HG02938 (cell line): ENCODE data around the gene ERI2.
"Not testable (repeated sequence)": the region's sequence is repeated elsewhere in the genome, so short reads cannot be mapped to it uniquely, and the experiment has no call there.

Experiments
- ATAC-seq: cut with Tn5 transposase; IDR thresholded peaks from one replicate; pipeline ENCODE4 v1.9.1; 2021; ENCODE audit warnings: mild to moderate bottlenecking, moderate library complexity; ENCODE audit not compliant: unreplicated experiment

ERI2 gene

DNA sequence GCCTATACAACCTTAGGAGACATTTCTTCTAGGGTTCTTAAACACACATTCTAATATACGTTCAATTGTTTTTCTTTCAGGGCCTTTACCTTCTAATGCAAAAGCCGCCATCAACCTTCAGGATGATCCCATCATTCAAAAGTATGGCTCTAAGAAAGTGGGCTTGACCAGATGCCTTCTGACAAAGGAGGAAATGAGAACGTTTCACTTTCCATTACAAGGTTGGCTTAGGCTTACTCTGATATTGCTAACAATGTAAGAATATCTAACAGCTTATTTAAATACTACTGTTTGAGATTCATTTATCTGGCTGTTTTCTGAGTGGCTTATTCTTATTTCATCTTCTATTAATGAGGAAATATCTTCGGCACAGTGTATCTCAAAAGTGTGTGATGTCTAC lies 15.4 kb upstream of the ERI2 start:
- no peak for ATAC-seq

DNA sequence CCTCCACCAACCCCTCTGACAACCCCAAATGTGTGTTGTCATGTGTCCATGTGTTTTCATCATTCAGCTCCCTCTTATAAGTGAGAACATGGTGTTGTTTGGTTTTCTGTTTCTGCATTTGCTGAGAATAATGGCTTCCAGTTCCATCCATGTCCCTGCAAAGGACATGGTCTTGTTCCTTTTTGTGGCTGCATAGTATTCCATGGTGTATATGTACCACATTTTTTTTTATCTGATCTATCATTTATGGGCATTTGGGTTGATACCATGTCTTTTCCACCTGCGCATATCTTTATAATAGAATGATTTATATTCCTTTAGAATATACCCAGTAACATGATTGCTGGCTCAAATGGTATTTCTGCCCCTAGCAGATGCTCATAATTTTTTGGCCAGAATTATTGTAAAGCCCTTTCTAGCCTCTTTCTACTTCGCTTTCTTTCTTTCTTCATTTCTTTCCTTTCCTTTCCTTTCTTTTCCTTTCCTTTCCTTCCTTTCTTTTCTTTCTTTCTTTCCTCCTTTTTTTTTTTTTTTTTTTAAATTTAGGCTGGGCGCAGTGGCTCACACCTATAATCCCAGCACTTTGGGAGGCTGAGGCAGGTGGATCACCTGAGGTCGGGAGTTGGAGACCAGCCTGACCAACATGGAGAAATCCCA lies 12.8 kb upstream of the ERI2 start:
- no peak for ATAC-seq

DNA sequence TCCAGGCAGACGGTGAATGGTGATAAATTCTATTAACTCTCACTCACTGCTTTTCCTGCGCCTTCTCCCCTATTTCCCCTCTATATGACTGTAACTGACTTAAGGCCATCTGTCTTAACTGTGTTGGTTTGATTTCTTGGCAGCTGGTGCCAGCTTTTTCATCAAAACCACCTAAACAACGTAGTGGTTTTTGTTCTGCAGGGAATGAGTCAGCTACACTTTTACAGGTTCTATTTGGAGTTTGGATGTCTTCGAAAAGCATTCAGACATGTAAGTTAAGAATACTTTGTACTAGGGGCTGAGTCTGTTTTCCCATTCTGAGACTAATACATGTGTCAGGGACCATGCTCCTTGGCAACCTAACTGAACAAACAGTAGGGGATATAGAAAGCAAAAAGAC lies 8.5 kb upstream of the ERI2 start:
- ATAC-seq: no peak

DNA sequence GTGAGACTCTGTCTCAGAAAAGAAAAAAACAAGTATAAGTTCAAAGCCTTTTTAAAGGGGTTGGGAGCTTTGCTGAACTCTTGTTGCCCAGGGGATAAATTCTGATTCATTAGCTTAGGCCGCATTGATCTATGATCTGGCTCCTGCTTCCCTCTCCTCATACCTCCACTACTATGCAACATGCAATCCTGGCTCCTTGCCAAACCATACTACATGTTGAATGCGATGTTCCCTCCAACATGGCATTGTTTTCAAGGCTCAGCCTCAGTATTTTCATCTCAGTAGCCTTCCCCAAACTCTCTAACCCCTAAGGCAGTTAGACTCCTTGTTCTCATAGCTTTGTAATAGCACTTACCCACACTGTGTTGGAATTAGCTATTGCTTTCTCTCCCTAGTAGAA lies 6.2 kb upstream of the ERI2 start:
- ATAC-seq: no peak

DNA sequence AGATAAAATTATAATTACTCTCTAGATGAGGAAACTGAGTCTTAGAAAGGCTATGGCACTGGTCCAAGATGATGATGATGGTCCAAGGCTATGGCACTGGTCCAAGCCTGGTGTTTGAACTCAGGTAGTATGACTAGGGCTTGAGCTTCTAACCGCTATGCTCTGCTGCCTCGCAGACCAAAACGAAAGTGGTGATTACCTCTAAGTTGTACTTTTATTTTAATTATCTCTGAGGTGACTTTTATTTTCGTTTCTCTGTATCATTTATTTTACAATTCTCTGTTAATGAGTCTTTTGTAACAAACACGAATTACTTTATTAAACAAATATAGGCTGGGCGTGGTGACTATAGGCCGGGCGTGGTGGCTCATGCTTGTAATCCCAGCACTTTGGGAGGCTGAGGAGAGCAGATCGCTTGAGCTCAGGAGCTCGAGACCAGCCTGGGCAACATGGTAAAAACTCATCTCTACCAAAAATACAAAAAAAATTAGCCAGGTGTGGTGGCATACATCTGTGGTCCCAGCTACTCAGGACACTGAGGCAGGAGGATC lies 5.7 kb upstream of the ERI2 start:
- ATAC-seq: no peak

DNA sequence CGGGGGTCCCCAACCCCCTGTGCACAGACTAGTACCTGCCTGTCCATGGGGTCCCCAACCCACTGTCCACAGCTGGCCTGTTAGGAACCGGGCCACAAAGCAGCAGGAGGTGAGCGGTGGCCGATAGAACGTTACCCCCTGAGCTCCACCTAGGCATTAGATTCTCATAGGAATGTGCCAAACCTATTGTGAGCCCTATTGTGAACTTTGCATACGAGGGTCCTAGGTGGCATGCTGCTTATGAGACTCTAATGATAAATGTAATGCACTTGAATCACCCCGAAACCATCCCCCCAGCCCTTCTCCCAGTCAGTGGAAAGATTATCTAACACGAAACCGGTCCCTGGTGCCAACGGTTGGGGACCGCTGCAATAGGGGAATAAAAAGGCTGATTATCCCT lies 1.6 kb upstream of the ERI2 start:
- no peak for ATAC-seq

DNA sequence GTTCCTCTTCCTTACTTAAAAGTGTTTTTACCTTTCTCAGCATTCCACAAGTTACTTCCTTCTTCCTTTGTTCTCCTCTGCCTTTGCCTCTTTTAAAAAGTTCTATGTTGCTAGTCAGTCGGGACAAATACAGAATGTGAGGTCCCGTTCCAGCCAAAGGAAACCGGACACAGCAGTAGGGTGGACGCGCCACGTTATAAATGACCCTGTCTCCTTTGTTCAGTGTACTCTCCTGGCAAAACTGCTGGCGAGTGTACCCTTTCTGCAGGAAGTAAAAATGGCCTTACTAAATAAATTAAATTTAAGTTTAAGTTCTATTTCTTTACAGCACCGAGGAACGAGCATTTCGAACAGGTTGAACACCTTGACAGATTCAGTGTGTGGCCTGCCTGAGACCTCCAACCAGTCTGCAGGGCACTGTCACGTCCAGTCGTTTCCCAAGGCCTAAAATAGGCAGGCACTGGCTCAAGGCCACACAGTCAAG lies 546 bp downstream of the ERI2 start:
- not testable (repeated sequence) for ATAC-seq

DNA sequence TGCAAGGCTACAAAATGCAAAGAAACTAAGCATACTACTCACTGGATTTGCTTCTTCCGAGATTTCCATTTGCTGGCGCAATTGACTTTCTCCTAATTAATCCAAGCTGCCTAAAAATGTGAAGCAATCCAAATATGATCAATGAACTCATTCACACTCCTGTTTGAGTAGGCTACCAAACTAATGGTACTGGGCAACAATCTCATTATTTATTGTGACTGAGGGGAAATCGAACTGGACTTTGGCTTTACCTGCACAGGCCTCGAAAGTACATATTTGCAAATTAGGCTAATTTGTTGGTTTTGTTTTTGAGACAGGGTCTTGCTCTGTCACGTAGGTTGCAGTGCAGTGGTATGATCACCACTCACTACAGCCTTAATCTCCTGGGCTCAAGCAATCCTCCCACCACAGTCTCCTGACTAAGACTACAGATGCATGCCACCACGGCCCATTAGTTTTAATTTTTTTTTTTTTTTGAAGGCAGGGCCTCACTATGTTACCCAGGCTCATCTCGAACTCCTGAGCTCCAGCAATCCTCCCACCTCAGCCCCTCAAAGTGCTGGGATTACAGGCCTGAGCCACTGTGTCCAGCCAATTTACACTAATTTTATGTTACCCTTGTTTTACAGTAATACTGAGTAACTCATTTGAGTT lies 2.6 kb downstream of the ERI2 start:
- no peak for ATAC-seq

DNA sequence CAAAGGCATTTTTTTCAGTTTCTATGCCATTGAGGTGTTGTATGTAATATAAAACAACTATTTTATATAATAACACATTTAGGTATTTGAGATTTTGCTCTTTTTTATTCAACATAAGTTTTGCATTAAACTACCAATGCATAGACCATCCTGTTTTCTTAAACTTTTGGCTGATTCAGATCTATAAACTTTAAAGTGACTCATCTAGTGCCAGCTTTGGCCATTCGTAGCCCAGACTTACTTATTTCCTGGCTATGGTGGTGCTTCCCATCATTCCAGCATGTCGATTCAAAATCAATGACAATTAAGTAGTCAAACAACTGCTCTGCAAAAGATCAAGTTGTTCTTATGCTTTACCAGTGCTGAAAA lies 3.1 kb downstream of the ERI2 start:
- ATAC-seq: no peak

DNA sequence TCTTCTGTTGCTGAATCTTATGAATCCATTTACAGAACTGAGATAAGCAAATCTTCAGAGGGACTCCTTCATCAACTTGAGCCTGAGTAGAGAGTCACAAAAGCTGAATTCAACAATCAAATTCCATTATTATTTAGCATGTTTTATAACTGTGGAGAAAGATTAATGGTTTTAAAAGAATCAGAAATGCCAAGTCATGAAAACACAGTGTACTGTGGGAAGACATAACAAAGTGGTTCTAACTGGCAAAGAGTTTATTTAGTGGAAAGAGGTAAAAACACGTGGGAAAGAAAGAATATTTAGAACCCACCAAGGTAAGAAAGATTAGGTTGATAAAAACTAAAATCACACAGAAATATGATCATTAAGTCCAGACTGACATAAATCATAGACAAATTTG lies 5.0 kb downstream of the ERI2 start:
- no peak for ATAC-seq

DNA sequence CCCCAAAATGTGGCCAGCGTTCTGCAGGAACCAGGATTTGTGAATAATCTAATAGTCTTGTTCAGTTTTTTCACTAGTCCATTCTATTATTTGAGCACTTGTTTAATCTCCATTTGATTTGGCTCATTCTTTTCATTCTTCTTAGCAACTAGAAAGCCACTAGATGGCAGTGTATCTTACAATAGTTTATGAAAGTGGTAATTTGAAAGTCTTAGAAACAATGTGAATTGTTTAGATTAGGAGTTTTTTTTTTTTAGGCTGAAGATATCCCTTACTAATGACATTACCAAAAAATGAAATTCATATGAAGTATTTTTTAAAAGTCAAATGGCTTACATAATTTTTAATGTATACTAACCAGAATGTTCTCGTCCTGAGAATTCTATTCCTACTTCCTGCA lies 6.7 kb downstream of the ERI2 start:
- ATAC-seq: no peak

DNA sequence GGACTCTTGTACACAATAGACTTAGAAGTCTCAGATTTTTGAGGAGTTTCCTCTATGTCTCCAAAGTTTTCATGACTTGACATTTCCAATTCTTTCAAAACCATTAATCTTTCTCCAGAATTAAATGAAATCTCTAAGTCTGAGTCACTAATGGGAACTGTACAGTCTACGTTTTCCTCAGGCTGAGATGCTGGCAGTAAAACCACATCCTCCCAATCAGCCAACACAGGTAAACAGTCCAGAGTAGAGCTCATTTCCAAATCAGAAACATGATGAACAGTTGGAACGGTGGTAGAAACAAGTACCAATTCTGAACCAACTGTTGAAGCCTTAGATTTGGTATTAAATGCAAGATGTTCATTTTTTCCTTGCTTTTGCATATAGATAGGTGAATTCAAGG lies 7.9 kb downstream of the ERI2 start:
- no peak for ATAC-seq

DNA sequence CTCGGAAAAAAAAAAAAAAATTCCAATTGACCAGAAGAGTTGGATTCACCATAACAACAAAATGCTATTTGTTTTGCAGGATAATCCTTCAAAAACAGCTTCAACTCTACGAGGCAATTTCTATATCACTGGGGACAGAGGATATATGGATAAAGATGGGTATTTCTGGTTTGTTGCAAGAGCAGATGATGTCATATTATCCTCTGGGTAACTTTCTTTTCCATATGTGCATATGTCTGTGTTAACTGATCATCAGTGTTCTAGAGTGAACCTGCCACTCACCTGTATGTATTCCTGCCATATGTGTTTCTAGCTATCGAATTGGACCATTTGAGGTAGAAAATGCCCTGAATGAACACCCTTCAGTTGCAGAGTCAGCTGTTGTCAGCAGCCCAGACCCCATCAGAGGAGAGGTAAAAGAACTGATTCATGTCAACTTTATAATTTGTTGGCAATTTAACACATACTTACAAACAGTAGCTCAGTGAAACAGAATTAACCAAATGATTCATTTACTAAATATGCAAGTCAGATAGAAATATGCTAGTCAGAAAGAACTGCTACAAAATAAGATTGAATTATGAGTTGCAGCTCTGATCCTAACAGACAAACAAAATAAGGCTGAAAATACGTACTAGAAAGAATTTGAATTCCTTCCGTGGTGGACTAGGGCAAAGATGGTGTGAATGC lies 14.2 kb downstream of the ERI2 start:
- no peak for ATAC-seq

DNA sequence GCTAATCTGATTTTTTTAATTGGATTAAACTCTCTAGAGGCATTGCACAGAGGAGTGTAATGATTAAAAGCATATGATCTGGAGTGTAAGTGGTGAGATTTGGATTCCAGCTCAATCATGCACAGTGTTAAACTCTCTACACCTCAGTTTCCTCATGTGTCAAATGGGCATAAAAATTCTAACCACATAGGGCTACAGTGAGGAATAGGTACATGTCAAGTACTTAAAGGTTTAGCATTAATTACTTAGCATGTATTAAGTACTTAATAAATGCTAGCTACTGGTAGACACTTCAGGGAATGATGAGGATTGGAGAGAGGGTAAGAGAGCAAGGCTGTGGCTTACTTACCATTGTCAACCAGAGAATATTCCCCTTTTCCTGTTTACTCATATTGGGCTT lies 17.1 kb downstream of the ERI2 start:
- ATAC-seq: no peak

DNA sequence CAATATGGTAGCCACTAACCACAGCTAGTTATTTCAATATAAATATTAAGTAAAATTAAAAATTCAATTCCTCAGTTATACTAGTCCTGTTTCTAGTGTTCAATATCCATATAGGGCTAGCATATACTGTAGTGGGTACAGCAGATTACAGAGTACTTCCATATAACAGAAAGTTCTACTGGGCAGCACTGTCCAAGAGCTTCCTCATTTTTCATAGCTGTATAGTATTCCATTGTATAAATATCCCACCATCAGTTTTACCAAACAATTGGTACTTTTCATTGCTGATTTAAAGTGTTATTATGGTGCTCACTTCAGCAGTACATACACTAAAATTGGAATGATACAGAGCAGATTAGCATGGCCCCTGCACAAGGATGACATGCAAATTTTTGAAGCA lies 22.1 kb downstream of the ERI2 start:
- ATAC-seq: no peak

DNA sequence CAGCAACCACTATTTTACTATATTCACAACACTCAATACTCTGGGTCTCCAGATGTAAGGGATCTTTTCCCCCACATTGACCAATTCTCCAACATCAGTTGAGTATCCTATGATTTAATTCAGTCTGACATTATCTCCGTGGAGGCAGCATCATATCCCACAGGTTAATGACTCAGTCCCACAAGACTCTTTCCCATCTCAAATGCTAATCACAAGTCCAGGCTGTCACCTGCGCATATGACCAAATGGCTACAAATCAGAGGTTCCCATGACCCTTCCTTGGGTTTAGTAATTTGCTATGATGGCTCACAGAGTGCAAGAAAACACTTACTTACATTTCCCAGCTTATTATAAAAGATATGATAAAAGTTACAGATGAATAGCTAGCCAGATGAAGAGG lies 23.8 kb downstream of the ERI2 start:
- no peak for ATAC-seq

DNA sequence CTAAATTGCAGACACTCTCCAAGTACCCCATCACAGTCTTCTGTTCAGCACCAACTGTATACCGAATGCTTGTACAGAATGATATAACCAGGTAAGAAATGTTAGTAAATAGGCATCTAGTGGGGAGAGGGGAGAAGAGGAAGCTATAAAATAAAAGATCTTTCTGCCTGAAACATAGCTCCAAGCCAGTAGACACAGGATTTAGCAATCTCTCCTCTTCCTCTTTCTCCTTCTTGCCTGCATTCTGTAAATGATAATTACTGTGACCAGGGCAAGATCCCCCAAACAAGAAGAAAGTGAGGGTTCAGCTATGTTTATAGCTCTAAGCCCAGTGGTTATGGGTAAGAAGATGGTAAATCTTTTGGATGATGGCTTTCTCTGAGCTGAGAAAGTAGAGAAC lies 24.6 kb downstream of the ERI2 start:
- ATAC-seq: no peak

DNA sequence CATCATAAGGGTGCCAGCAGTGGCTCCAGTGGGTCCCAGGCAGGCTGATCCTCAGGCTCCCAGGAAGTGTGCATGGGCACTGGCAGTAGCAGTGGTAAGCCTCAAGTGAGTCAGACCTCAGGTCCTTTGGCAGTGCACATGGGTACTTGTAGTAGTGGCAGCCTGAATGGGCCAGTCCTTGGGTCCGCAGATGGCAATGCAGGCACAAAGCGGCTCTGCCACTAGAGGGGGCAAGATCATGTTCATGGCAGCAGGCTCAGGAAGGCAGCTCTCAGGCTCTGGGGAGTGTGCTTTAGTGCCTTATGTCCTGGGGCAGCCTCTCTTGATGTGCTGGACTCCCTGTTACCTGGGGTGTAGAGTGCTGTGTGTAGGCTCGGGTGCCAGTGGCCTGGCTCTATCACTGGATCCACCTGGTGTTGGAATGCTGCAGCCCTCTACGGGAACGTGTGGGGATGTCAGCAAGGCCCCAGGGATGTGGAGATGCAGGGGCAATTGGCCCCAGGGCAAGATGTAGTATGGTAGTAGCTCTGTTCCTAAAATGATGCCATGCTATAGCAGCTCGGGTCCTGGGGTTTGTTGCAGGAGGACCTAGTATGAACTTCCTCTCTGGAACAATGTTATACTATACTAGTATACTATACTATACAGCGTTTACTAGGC lies 31.4 kb downstream of the ERI2 start:
- no peak for ATAC-seq

DNA sequence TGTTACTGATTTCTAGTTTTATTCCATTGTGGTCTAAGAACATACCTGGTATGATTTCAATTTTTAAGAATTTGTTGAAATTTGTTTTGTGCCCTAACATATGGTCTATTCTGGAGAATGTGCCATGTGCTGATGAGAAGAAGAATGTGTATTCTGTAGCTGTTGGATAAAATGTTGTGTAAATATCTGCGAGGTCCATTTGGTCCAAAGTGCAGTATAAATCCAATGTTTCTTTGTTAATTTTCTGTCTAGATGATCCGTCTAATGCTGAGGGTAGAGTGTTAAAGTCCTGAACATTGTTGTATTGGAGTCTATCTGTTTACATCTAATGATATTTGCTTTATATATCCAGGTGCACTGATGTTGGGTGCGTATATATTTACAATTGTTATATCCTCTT lies 32.6 kb downstream of the ERI2 start:
- ATAC-seq: no peak

DNA sequence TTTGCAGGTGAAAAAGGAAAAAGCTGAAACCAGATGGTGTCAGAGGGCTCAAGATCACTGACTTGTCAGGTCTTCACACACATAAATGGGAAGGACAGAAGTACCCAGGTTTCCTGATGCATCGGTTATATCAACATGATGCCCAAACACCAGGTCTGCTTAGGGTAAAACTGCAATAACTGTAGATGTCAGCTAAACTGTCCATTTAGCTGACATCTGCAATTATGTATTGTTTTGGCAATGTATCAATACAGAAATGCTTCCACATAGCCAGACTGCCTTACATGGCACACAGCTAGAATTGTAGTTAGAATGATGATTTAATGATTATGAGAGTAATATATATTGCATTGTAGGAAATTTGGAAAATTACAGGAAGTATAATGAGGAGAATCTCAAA lies 37.5 kb downstream of the ERI2 start:
- no peak for ATAC-seq

DNA sequence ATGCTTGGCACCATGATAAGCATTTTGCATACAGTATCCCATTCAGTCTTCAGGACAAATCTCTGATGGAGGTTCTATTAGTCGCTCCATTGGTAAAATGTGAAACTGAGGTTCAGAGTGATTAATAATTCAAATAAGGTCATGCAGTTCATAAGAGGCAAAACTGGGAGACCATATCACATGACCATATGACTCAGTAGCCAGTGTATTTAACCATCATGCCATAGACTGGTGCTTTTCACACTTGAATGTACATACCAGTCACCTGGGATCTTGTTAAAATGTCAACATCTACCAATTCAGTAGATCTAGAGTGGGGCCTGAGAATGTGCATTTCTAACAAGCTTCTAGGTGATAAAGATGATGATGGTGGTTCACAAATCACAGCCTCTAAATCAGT lies 38.2 kb downstream of the ERI2 start:
- no peak for ATAC-seq

DNA sequence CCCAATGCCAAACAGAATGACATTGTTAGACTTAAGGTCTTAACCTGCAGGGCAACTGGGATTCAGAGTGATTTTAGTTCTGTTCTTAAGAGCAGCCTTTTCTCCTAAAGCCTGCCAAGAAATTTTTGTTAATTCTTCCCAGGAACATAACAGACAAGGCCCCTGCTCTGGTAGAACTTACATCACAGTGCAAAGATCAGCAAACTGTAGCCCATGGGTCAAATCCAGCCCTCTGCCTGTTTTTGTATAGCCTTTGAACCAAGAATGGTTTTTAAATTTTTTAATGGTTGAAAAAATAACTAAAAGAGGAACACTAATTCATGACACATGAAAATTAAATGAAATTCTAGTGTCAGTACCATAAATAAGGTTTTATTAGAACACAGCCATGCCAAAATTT lies 38.7 kb downstream of the ERI2 start:
- no peak for ATAC-seq
